Left ventricle myocardium inferior (tissue), 1 donor: ENCODE results near the gene ABHD8. TPM values are rescaled to one million over a fixed set of nuclear protein-coding genes. Genes with fewer than 3 reads are reported as not detected.
"Not testable (repeated sequence)": the region's sequence is repeated elsewhere in the genome, so short reads cannot be mapped to it uniquely, and the experiment has no call there.

Source experiments
- DNase-seq: peaks from one replicate; pipeline ENCODE4 v3.0.0-alpha.2; 2020
- H3K27ac ChIP-seq: fragments of 200-600 bp; replicated peaks from 2 replicates; pipeline ENCODE4 v1.8.0; 2021
- H3K27me3 ChIP-seq: fragments of 200-600 bp; 2 replicates; pipeline ENCODE4 v1.8.0; 2021; ENCODE audit warnings: low read depth
- H3K36me3 ChIP-seq: fragments of 200-600 bp; 2 replicates; pipeline ENCODE4 v1.8.0; 2021
- H3K4me1 ChIP-seq: fragments of 200-600 bp; 2 replicates; pipeline ENCODE4 v1.8.0; 2021
- H3K4me3 ChIP-seq: fragments of 200-600 bp; 2 replicates; pipeline ENCODE4 v1.8.0; 2021; ENCODE audit warnings: mild to moderate bottlenecking, moderate library complexity
- H3K9me3 ChIP-seq: fragments of 200-600 bp; replicated peaks from 2 replicates; pipeline ENCODE4 v1.8.0; 2021
- CTCF ChIP-seq: fragments of 200-600 bp; IDR thresholded peaks from 2 replicates; pipeline ENCODE4 v1.8.0; 2021; ENCODE audit warnings: antibody characterized with exemption, mild to moderate bottlenecking, borderline replicate concordance
- intact Hi-C: fragments of 100-400 bp; cut with micrococcal nuclease; formaldehyde crosslinking; loops from one replicate; pipeline ENCODE4 v1.11.0; 2022
- total RNA-seq: library from RNA; stranded (reverse); fragmentation: NEBNext Ultra II Directional; extraction: Animal tissue kit (Norgen Biotek cat#: 25700); gene quantifications from one replicate; pipeline ENCODE4 v1.2.1, GENCODE V29; 2021
- donor health status: DM: no; HTN: yes; CAD: no; lungs with severe emphysema.

Gene ABHD8
- total RNA-seq, 1 donor from 2014 or later: 11.7 TPM

- DNase-seq: no peak
- H3K27ac ChIP-seq: no peak overlapping the region
- no peak overlapping the region for H3K4me3 ChIP-seq
- intact Hi-C loops: no loop called here
- peaks cover 29% of the 10 kb centered on the region for H3K36me3 ChIP-seq
- peaks cover 7% of the 10 kb centered on the region for H3K9me3 ChIP-seq
- H3K4me1 ChIP-seq: peaks cover 38% of the 10 kb centered on the region
- H3K27me3 ChIP-seq: no peaks in the 10 kb centered on the region
- no peak for TF ChIP-seq CTCF
These were observed 2.1 kb downstream of the ABHD8 start for GRCh38 chr19:17300992-17301619.

GRCh38 chr19:17296976-17297375 is 6.2 kb downstream of the ABHD8 start:
- Histone ChIP-seq H3K27ac (no peak overlapping the region), H3K4me3 (no peak overlapping the region), H3K36me3 (peaks cover 34% of the 10 kb centered on the region), H3K4me1 (peaks cover 9% of the 10 kb centered on the region), H3K27me3 (no peaks in the 10 kb centered on the region), H3K9me3 (peaks cover 7% of the 10 kb centered on the region)
- intact Hi-C loops: loop anchor here (10.0 kb wide), 1 partner anchor 88 kb away; no protein-coding TSS in a partner anchor
- DNase-seq: no peak
- TF ChIP-seq CTCF: no peak

GRCh38 chr19:17296273-17296672 is 7.0 kb downstream of the ABHD8 start:
- TF ChIP-seq CTCF: no peak
- Histone ChIP-seq H3K4me3 (no peak overlapping the region), H3K27ac (no peak overlapping the region), H3K4me1 (peaks cover 9% of the 10 kb centered on the region), H3K9me3 (peaks cover 7% of the 10 kb centered on the region), H3K27me3 (no peaks in the 10 kb centered on the region), H3K36me3 (peaks cover 34% of the 10 kb centered on the region)
- intact Hi-C loops: loop anchor here (10.0 kb wide), 1 partner anchor 89 kb away; no protein-coding TSS in a partner anchor
- DNase-seq: no peak

- not testable (repeated sequence) for H3K4me3 ChIP-seq, H3K4me1 ChIP-seq, H3K27ac ChIP-seq, H3K27me3 ChIP-seq, DNase-seq, H3K9me3 ChIP-seq
- intact Hi-C loops: loop anchor here (10.0 kb wide), 1 partner anchor 89 kb away; no protein-coding TSS in a partner anchor
- peaks cover 31% of the 10 kb centered on the region for H3K36me3 ChIP-seq
These were observed 7.7 kb downstream of the ABHD8 start for GRCh38 chr19:17295551-17295950.

GRCh38 chr19:17294051-17294891 is 9.0 kb downstream of the ABHD8 start:
- TF ChIP-seq CTCF: no peak
- peaks cover 7% of the 10 kb centered on the region for H3K9me3 ChIP-seq
- H3K27me3 ChIP-seq: no peaks in the 10 kb centered on the region
- peaks cover 14% of the 10 kb centered on the region for H3K4me1 ChIP-seq
- intact Hi-C loops: loop anchor here (10.0 kb wide), 1 partner anchor 91 kb away; no protein-coding TSS in a partner anchor
- no peak overlapping the region for H3K27ac ChIP-seq
- H3K4me3 ChIP-seq: no peak overlapping the region
- H3K36me3 ChIP-seq: peaks cover 27% of the 10 kb centered on the region
- DNase-seq: no peak
